ENCODE measurements around the gene ITSN2.

The ITSN2 gene

DNA sequence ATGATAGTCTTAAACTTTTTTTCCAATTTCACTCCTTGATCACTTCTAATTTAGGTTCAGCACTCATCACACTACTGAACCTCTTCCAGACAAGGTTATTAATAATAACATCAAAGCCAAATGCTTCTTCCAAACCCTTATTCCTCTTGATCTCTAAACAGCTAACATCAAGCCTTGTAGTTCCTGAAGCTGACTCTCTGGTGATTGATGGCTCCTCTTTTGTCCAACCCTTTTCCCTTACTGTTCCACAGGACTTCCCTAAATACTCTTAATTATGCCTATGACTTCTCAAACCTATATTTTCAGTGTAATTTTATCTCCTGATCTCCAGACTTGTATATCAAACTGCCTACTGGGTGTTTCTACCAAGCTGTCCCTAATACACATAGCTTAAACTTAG, 101.6 kb downstream of the ITSN2 start:
- no peak overlapping the region for H3K9ac ChIP-seq (ENCODE audit: low read length)
- no peaks in the 10 kb centered on the region for H3K36me3 ChIP-seq (ENCODE audit: control insufficient read depth, low read depth, low read length)
- no peaks in the 10 kb centered on the region for H3K9me3 ChIP-seq (ENCODE audit: control insufficient read depth, low read depth, low read length)
- no peak overlapping the region for H3K27ac ChIP-seq (ENCODE audit: low read length)
- H3K27me3 ChIP-seq (ENCODE audit: control insufficient read depth, insufficient read depth, low read length), result no peaks in the 10 kb centered on the region
- H3K4me1 ChIP-seq (ENCODE audit: control insufficient read depth, low read depth, low read length), result no peaks in the 10 kb centered on the region
- no peak overlapping the region for H3K4me3 ChIP-seq (ENCODE audit: low read length)

DNA sequence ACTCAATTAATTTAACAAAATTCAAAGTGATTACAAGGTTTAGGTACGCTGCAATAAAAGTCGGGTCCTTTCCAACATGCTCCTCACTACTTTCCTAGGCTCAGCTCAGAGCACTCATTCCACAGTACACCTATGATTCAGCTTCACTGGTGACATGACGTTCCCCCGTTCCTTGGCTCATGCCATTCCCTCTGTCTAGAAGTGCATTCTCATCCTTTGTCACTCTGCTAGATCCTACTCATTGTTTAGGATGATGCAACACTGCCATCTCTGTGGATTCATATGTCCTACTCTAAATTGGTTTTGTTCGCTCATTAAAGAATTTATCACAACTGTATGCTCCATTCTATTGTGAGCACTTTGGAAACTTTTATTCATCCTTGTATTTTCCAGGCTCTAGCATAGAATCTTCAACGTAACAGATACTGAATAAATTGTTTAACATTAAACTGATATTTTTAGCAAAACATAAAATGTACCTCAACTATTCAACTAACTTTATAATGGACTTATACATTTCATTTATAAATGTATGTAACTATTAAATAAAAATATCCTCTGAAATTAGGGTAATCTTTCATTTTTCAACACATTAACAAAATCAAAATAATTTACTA, 106.9 kb downstream of the ITSN2 start:
- Histone ChIP-seq H3K9ac (ENCODE audit: low read length) (no peak overlapping the region), H3K36me3 (ENCODE audit: control insufficient read depth, low read depth, low read length) (no peaks in the 10 kb centered on the region), H3K4me3 (ENCODE audit: low read length) (no peak overlapping the region), H3K27me3 (ENCODE audit: control insufficient read depth, insufficient read depth, low read length) (no peaks in the 10 kb centered on the region), H3K27ac (ENCODE audit: low read length) (no peak overlapping the region), H3K9me3 (ENCODE audit: control insufficient read depth, low read depth, low read length) (no peaks in the 10 kb centered on the region), H3K4me1 (ENCODE audit: control insufficient read depth, low read depth, low read length) (no peaks in the 10 kb centered on the region)

- Histone ChIP-seq H3K9me3 (ENCODE audit: control insufficient read depth, low read depth, low read length) (no peaks in the 10 kb centered on the region), H3K4me1 (ENCODE audit: control insufficient read depth, low read depth, low read length) (no peaks in the 10 kb centered on the region), H3K27me3 (ENCODE audit: control insufficient read depth, insufficient read depth, low read length) (no peaks in the 10 kb centered on the region), H3K36me3 (ENCODE audit: control insufficient read depth, low read depth, low read length) (no peaks in the 10 kb centered on the region), H3K4me3 (ENCODE audit: low read length) (no peak overlapping the region), H3K27ac (ENCODE audit: low read length) (no peak overlapping the region), H3K9ac (ENCODE audit: low read length) (no peak overlapping the region)
Measured at GRCh38 chr2:24247592-24247991, 112.7 kb downstream of the ITSN2 start.

DNA sequence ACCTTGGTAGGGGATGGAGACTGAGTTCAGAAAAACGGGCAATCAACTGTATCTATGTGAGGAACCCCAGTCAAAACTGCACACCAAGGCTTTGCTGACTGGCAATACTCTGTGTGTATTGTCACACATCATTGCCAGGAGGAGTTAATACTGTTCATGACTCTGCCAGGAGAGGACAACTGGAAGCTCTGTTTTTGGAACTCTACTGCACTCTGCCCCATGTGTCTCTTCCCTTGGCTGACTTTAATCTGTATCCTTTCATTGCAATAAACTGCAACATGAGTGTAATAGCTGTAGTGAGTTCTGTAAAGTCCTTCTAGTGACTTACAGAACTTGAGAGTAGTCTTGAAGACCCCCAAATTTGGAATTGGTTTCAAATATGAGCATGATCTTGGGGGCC, 113.2 kb downstream of the ITSN2 start:
- H3K27me3 ChIP-seq (ENCODE audit: control insufficient read depth, insufficient read depth, low read length), result no peaks in the 10 kb centered on the region
- H3K9ac ChIP-seq (ENCODE audit: low read length), result no peak overlapping the region
- no peak overlapping the region for H3K4me3 ChIP-seq (ENCODE audit: low read length)
- no peaks in the 10 kb centered on the region for H3K4me1 ChIP-seq (ENCODE audit: control insufficient read depth, low read depth, low read length)
- H3K36me3 ChIP-seq (ENCODE audit: control insufficient read depth, low read depth, low read length), result no peaks in the 10 kb centered on the region
- no peaks in the 10 kb centered on the region for H3K9me3 ChIP-seq (ENCODE audit: control insufficient read depth, low read depth, low read length)
- no peak overlapping the region for H3K27ac ChIP-seq (ENCODE audit: low read length)

GRCh38 chr2:24245986-24246776, 114.2 kb downstream of the ITSN2 start:
- Histone ChIP-seq H3K9me3 (ENCODE audit: control insufficient read depth, low read depth, low read length) (no peaks in the 10 kb centered on the region), H3K4me1 (ENCODE audit: control insufficient read depth, low read depth, low read length) (no peaks in the 10 kb centered on the region), H3K27ac (ENCODE audit: low read length) (no peak overlapping the region), H3K27me3 (ENCODE audit: control insufficient read depth, insufficient read depth, low read length) (no peaks in the 10 kb centered on the region), H3K36me3 (ENCODE audit: control insufficient read depth, low read depth, low read length) (no peaks in the 10 kb centered on the region), H3K4me3 (ENCODE audit: low read length) (no peak overlapping the region), H3K9ac (ENCODE audit: low read length) (no peak overlapping the region)

DNA sequence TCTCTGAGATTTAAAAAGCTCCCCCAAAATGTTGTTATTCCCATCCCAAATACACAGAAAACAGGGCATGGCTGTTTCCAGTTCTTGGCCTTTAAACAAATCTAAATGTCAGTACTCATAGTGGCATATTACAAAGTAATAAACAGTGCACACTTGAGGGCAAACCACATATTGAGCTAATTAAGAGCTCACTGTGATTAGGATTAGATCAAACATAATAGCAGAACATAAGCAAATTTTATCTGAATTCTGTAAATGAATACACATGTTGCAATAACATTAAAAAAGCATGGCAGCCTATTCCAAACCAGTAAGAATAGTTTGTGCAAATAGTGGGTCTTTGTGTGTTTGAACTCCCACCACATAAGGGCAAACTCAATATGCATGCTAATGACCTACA, 118.8 kb downstream of the ITSN2 start:
- H3K27ac ChIP-seq (ENCODE audit: low read length), result no peak overlapping the region
- no peaks in the 10 kb centered on the region for H3K36me3 ChIP-seq (ENCODE audit: control insufficient read depth, low read depth, low read length)
- H3K4me1 ChIP-seq (ENCODE audit: control insufficient read depth, low read depth, low read length), result no peaks in the 10 kb centered on the region
- no peaks in the 10 kb centered on the region for H3K27me3 ChIP-seq (ENCODE audit: control insufficient read depth, insufficient read depth, low read length)
- no peaks in the 10 kb centered on the region for H3K9me3 ChIP-seq (ENCODE audit: control insufficient read depth, low read depth, low read length)
- H3K4me3 ChIP-seq (ENCODE audit: low read length), result no peak overlapping the region
- no peak overlapping the region for H3K9ac ChIP-seq (ENCODE audit: low read length)

DNA sequence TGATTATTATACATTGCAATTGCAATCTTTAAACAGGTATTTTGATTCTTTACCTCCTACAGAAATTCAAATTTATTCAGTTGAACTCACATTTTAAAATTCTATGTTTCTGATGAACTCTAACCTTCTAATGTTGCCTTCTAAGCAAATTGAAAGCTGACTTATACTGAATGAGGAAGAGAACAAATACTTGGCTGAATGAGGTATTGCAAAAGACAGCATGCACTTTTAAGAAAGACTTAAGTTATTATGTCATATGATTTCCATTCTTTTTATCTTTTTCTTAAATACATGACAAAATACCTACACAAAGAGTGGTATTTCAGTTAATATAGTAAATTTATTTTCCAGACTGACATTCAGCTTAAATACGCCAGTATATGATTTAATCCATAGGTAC, 120.8 kb downstream of the ITSN2 start:
- no peaks in the 10 kb centered on the region for H3K9me3 ChIP-seq (ENCODE audit: control insufficient read depth, low read depth, low read length)
- no peak overlapping the region for H3K9ac ChIP-seq (ENCODE audit: low read length)
- no peaks in the 10 kb centered on the region for H3K36me3 ChIP-seq (ENCODE audit: control insufficient read depth, low read depth, low read length)
- H3K4me3 ChIP-seq (ENCODE audit: low read length), result no peak overlapping the region
- H3K4me1 ChIP-seq (ENCODE audit: control insufficient read depth, low read depth, low read length), result no peaks in the 10 kb centered on the region
- H3K27ac ChIP-seq (ENCODE audit: low read length), result no peak overlapping the region
- no peaks in the 10 kb centered on the region for H3K27me3 ChIP-seq (ENCODE audit: control insufficient read depth, insufficient read depth, low read length)

GRCh38 chr2:24238158-24238557, 122.2 kb downstream of the ITSN2 start:
- no peak overlapping the region for H3K27ac ChIP-seq (ENCODE audit: low read length)

GRCh38 chr2:24237313-24237712, 123.0 kb downstream of the ITSN2 start:
- no peak overlapping the region for H3K9ac ChIP-seq (ENCODE audit: low read length)
- no peaks in the 10 kb centered on the region for H3K9me3 ChIP-seq (ENCODE audit: control insufficient read depth, low read depth, low read length)
- H3K27me3 ChIP-seq (ENCODE audit: control insufficient read depth, insufficient read depth, low read length), result no peaks in the 10 kb centered on the region
- H3K4me3 ChIP-seq (ENCODE audit: low read length), result no peak overlapping the region
- H3K27ac ChIP-seq (ENCODE audit: low read length), result no peak overlapping the region
- no peaks in the 10 kb centered on the region for H3K4me1 ChIP-seq (ENCODE audit: control insufficient read depth, low read depth, low read length)
- H3K36me3 ChIP-seq (ENCODE audit: control insufficient read depth, low read depth, low read length), result no peaks in the 10 kb centered on the region

More at GRCh38 chr2:24238158-24238557, 122.2 kb downstream of the ITSN2 start:
- no peaks in the 10 kb centered on the region for H3K9me3 ChIP-seq (ENCODE audit: control insufficient read depth, low read depth, low read length)
- no peaks in the 10 kb centered on the region for H3K27me3 ChIP-seq (ENCODE audit: control insufficient read depth, insufficient read depth, low read length)
- no peak overlapping the region for H3K9ac ChIP-seq (ENCODE audit: low read length)
- no peaks in the 10 kb centered on the region for H3K4me1 ChIP-seq (ENCODE audit: control insufficient read depth, low read depth, low read length)
- no peaks in the 10 kb centered on the region for H3K36me3 ChIP-seq (ENCODE audit: control insufficient read depth, low read depth, low read length)
- no peak overlapping the region for H3K4me3 ChIP-seq (ENCODE audit: low read length)

DNA sequence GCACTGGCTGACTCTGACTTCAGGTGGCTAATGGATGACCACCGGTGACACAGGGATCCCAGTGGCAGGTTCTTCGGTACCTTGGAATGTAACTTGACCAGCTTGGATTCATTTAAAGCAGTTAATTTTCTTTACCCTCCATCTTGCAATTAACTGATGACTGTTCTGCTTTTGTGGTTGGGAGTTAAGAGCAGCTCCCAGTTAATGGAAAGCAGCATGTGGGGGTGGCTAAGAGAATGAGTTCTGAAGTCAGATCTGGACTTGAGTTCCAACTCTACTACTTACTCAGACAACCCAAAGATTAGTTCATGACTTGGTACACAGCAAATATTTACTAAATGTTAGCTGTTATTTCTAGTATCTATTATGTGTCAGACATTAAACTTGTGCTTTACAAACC, 127.0 kb downstream of the ITSN2 start:
- H3K4me3 ChIP-seq (ENCODE audit: low read length), result no peak overlapping the region
- no peak overlapping the region for H3K27ac ChIP-seq (ENCODE audit: low read length)
- no peaks in the 10 kb centered on the region for H3K4me1 ChIP-seq (ENCODE audit: control insufficient read depth, low read depth, low read length)
- no peaks in the 10 kb centered on the region for H3K9me3 ChIP-seq (ENCODE audit: control insufficient read depth, low read depth, low read length)
- no peaks in the 10 kb centered on the region for H3K27me3 ChIP-seq (ENCODE audit: control insufficient read depth, insufficient read depth, low read length)
- no peaks in the 10 kb centered on the region for H3K36me3 ChIP-seq (ENCODE audit: control insufficient read depth, low read depth, low read length)
- no peak overlapping the region for H3K9ac ChIP-seq (ENCODE audit: low read length)

DNA sequence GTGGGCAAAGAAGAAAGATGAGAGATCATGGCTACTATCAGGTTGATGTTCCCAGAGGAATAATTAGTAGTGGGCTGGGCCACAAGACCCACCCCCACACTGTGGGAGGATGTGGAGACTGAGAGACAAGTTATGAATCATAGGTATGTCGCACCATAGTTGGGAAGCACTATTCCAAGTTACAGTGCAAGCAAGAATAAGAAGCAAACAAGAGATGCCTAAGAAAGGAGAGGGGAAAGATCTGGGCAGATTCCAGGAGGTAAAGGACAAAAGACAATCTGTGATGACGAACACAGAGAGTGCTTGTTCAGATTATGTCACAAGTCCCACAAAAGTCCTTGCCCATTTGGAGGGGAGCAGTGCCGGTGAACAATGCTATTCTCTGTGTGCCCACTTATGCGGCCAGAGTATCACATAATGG, 128.9 kb downstream of the ITSN2 start:
- Histone ChIP-seq H3K36me3 (ENCODE audit: control insufficient read depth, low read depth, low read length) (no peaks in the 10 kb centered on the region), H3K9me3 (ENCODE audit: control insufficient read depth, low read depth, low read length) (no peaks in the 10 kb centered on the region), H3K4me3 (ENCODE audit: low read length) (no peak overlapping the region), H3K9ac (ENCODE audit: low read length) (no peak overlapping the region), H3K27me3 (ENCODE audit: control insufficient read depth, insufficient read depth, low read length) (no peaks in the 10 kb centered on the region), H3K27ac (ENCODE audit: low read length) (no peak overlapping the region), H3K4me1 (ENCODE audit: control insufficient read depth, low read depth, low read length) (no peaks in the 10 kb centered on the region)

- Histone ChIP-seq H3K9ac (ENCODE audit: low read length) (no peak overlapping the region), H3K9me3 (ENCODE audit: control insufficient read depth, low read depth, low read length) (no peaks in the 10 kb centered on the region), H3K36me3 (ENCODE audit: control insufficient read depth, low read depth, low read length) (no peaks in the 10 kb centered on the region), H3K4me1 (ENCODE audit: control insufficient read depth, low read depth, low read length) (no peaks in the 10 kb centered on the region), H3K27ac (ENCODE audit: low read length) (no peak overlapping the region), H3K4me3 (ENCODE audit: low read length) (no peak overlapping the region), H3K27me3 (ENCODE audit: control insufficient read depth, insufficient read depth, low read length) (no peaks in the 10 kb centered on the region)
Measured at GRCh38 chr2:24228470-24228869, 131.9 kb downstream of the ITSN2 start.

Measured in iPS-18a (cell line).